Measurements from ENCODE around the gene KCNG1.
A peak's percentile ranks its signal among the peaks of the same experiment; 100 is the strongest.

Gene KCNG1

DNA sequence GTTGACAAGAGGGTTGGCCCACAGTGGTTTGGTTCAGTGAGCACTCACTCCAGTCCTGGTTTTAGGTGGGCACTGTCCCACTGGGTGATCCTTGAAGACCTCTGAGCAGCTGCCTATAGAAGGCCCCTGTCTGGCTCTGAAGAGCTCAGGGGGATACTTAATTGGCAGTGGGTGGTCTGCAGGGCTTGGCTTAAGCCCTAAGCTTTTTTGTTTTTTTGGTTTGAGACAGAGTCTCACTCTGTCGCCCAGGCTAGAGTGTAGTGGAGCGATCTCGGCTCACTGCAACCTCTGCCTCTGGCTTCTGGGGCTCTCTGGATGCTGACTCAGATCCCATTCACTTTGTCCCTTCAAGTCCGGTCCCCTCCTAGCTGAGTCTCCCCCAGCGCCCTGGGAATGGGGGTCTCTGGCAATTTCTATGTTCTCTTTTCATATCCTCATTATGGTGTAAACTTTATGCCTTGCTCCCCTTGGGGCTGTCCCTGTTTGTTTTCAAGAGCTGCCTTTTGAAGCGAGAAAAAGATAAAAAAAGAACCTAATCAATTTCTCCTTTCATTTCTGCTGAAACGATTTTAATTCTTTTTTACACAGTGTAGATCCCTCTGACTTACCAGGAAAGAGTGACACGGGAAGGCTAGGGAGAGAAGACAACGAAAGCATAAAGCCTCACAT lies 12.2 kb upstream of the KCNG1 start:
- no peak for DNase-seq (ENCODE audit: low spot score)

DNA sequence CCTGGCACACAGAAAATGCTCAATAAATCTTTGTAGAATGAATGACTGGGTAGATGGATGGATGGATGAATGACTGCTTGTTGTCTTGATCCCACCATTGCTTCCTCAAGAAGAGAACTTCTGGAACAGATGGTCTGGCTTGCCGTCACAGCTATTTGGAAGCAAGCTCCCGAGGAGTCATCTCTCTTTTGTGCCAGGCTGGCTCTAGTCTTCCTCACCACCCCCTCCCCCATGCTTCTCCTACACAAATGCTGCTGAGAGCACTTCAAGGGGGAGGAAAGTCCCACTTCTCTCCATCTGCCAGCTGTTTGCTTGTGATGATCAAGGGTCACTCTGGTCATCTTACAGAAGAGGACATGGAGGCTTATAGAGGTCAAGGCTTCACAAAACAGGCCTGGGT lies 11.6 kb upstream of the KCNG1 start:
- no peak for DNase-seq (ENCODE audit: low spot score)

DNA sequence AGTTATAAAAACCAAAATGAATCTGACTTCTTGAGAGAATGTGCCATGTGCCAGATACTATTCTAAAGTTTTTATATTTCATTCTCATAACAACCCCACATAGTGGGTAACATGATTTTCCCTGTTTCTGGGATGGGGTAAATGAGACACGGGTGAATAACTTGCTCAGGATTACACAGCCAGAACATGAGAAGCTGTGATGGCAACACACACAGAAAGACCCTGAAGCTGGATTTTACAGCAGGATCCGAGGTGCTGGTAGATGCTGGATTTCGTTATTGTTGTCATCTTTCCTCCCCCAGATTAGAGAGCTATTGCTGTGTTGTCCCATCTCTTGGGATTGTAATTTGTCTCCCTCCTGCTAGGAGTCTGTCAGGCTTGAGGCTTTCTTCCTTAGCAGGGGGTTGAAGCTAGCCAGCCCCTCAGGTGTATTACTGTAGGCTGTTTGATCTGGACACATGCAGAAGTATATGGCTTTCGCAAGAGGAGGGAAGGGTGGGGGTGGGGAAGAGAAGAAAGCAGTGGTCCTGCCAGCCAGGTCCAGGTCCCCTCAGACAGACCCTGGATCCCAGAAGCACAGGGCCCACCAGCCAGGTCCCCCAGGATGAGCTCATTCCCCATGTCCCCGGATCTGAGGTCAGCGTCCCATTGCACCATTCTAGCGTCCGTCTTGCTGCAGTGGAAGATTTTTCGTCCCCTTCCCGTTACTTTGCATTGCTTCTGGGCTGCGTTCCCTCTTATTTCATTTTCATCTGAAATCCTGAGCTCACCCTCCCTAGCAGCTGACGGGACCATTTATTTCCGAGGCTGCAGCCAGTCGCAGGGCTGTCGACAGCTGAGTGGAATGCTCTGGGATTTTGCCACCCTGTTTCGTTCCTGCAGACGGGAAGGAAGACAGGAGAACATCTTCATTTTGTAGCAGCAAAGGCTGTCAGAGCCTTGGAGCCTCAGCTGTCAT lies 7.3 kb upstream of the KCNG1 start:
- no peak for DNase-seq (ENCODE audit: low spot score)

DNA sequence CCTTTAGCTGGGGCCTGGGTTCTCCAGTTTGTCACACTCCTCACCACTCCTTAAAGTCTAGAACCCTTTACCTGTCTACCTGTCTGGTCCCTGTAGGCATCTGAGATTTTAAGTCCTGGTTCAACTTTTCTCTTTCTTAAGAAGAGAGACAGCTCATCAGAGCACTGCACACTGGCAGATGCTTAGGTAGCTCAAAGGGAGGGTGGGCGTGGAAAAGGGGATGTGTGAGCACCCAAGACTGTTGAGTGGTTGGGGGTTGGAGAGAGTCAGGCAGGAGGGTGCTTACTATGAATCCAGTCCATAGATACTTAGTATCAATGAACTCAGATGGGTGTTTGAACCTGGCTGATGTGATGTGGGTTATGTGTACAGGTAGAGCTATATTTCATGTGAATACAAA lies 6.6 kb upstream of the KCNG1 start:
- DNase-seq (ENCODE audit: low spot score): no peak

DNA sequence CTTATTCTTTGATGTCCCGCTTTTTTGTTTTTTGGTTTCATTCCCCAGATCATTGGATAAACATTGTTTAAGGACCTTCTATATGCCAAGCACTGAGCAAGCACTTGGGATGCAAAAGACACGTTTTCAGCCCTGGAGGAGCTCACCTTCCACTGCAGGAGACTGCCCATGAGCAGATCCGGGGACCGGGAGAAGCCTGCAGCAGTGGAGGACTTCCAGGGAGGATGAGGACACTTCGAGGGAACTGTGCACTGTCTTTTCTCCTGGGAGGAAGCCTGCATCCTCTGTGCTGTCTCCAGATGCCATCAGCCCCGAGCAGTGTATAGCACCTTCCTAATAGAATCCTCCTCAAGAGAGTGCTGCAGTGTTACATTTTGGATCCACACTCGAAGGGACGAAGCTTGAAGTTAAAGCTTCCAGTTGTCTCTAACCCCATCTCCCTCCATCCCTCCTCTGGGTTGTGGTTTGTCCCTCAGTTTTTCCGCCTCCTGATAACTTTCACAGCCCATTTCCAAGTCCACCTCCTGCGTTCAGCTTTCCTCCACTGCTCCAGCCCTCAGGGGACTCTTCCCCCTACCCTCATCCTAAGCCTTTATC lies 5.8 kb upstream of the KCNG1 start:
- DNase-seq (ENCODE audit: low spot score): no peak

DNA sequence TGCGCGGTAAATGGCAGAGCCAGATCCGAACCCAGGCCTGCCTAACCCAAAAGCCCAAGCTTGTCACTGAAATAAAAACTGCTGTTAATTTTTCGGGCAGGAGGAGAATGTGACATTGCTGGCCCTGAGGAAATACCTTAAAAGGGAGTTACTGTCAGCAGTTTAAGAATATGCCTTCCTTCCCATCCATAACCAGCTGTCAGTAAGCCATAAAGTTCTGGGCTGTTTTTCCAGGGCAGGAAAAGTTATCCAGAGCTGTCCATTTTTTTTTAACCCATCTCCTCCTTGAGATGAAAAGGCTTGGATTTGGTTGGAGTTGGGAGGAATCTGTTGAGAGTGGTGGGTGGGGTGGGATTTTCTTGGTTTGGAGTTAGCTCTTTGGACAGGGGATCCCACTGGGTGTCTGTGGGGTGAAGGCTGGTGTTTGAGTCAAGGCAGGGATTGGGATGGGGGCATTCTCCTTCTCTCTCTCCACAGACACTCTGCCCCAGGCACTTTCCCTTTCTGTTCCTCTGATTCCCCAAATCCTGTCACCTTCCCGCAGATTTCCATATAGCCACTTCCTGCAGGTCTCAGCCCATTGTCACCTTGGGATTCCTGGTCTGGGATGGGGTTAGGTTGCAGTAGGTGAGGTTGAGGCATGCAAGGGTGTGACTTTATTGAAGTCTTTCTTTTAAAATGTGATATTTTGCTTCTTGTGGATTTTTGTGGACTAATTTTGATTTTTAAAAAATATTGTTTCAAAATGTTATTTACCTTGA lies 4.3 kb upstream of the KCNG1 start:
- no peak for DNase-seq (ENCODE audit: low spot score)

DNA sequence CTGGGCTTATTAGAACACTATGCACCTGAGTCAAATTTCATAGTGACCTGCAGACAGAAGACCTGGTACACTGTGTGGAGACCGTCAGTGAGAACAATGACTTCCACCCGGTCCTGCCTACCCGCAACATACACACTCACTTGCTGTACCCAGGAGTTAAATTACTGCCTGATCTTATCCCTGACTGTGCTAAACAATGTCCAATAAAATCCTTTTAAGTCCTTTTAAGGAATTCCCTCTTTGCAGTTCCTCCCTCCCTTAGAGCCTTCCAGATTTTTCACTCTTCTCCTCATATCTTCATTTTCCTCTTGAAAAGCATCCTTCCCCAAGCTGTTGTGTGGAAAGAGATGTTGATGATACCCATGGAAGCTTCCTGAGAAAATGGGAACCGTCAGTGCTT lies 3.4 kb upstream of the KCNG1 start:
- no peak for DNase-seq (ENCODE audit: low spot score)

DNA sequence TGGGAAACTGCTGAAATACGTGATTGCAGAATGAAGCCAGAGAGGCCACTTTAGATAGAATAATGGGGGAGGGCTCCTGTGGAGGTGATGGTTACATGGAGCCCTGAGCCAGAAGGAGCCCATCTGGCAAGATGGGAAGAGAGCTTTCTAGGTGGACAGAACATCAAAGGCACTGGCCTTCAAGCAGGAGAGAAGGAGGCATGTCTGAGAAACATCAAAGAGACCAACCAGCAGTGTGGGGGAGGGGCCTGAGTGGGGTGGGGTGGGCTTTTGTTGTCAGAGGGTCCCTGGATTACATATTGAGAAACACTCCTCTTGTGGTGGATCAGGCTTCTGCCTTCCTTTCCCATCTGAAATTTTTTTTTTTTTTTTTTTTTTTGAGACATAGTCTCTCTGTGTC lies 1.9 kb upstream of the KCNG1 start:
- no peak for DNase-seq (ENCODE audit: low spot score)

DNA sequence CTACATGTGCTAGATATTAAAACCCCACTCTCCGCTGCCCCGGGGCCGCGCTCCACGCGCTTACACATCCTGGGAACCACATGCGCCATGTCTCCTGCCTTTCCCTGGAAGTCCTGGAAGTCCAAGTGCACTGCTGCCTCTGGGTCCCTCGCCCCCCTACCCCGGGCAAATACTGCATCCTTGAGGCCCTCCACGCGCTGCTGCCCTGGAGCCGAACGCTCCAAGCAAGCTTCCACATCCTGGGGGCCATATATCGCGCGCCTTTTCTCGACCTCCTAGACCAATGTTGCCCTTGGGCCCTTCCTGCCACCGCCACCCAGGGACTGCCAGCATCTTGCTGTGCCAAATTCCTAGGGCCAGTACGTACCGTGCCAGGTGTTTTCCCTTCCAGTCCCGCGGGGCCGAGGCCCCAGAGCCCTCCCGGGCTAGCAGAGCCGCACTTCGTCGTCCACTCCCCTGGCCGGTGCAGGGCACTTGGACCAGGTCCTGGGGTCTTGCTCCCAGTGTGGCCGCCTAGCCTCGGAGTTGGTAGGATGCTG lies 779 bp upstream of the KCNG1 start:
- DNase-seq (ENCODE audit: low spot score): no peak

DNA sequence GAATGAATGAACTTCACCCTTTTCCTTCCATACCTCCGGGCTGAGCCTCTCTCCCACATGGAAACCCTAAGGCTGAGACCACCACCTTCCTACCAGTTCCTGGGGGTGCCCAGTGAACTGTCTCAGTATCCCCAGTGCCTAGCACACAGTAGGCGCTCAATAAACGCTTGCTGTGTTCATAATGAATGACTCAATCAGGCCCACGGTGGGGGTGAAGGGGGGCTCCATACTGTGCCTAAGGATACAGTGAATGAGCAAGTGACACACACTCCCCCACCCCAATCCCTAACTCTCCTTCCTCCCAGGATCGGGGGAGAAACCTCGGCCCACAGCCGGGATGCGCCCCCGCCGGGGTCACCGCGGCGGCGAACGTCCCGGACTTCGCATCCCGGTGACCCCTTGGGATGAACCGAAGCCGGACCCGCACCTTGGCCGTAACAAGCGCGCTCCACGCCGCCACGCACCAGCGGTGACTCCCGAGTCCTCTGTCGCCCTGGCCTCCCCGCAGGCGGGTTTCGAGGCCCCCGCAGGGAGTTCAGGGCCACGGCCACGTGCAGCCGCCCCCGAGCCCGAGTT lies 592 bp downstream of the KCNG1 start:
- no peak for DNase-seq (ENCODE audit: low spot score)

DNA sequence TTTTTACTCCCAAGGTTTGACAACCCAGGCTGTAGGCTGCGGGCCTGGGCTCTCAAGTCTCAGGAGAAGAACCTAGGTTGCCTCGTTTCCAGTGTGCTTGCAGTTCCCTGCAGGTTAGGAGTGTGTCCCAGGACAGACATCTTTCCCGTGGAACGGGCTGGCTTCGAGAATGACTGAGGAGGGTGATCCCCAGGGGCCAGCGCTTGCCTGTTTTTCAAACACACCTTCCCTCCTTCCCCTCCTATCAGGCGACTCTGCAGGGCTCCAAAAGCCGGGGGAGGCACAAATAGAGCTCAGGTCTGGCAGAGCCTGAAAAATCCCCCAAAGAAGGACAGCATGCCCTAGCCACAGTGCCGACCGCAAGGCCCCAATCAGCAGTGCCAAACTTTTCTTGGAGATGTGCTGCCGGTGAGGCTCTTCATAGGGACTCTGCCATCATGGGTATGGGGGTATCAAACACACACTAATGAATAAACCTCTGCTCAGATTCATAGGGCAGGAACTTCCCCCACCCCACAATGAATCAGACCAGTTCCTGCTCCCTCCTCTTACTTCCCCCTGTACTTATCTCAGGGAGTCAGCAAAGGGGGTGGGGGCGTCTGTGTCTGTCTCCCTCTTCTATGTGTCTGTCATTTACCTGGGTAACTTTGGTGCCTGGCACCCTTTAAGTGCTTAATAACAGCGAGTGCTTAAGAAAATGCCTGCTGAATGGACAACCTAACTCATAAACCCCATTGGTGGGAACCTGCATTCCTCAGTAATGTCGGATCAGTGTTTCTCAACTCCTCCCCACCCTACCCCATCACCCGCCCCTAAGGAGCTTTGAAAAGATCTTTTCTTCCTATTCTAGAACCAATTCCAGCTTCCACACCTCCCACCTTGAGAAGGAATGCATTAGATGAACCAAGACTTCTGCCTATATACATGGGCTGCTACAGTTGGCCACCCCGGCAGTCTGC lies 1.6 kb downstream of the KCNG1 start:
- DNase-seq (ENCODE audit: low spot score): no peak

DNA sequence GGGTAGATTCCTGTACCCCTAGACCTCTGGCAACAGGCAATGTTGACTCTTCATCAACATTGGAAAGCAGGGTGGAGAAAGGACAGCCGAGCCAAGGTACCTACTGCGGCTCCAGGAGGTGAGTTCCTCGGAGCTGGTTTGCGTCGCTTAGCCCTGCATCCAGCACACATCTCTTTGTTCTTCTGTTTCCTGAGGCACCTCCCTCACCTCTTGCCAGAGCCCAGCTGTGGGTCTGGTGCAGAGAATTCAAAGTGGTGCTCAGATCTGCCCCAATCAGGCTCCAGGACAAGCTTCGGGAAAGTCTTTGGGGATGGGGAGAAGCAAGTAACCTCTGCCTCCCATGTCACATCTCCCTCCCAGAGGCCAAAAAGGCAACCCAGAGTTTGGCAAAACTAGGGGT lies 2.2 kb downstream of the KCNG1 start:
- no peak for DNase-seq (ENCODE audit: low spot score)

DNA sequence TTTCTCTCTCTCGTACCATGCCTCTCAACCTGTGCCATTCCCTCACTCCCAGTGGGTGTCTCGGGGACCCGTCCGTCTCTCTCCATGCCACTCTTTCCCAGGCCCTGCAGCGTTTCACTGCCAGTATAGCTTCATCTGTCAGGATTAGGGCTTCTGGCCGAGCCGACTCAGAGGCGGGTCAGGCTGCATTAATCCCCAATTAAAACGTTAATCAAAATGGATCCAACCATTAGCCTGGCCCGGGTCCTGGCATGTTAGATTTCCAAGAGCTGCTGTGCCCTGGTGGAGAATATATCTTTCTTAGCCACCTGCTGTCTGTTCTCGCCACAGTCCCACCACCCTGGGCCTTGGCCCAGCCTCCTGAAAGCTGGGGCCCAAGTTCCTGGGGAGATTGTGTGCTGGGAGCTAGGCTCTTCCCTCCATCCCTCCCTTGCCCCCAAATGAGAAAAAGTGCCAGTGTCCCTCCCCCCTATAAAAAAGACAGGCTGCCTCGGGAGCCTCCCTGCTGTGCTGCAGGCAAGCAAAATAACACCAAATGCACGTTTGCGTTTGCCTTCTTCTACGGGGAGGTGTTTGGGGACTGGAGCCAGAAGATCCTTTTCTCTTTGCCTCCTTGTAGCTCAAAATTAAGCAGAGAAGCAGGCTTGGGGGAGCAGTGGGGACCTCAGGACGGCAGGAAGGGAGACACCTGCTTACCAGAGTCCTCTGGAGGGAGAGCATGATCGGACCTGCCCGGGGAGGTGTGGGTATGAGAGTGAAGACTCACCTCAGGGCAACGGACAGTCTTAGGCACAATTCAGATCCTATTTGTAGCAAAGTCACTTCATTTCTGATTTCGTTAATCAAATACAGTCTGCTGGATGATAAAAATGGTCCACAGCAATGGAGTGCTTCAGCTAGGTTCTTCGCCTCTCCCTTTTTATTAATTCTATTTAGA lies 3.0 kb downstream of the KCNG1 start:
- DNase-seq (ENCODE audit: low spot score): no peak

DNA sequence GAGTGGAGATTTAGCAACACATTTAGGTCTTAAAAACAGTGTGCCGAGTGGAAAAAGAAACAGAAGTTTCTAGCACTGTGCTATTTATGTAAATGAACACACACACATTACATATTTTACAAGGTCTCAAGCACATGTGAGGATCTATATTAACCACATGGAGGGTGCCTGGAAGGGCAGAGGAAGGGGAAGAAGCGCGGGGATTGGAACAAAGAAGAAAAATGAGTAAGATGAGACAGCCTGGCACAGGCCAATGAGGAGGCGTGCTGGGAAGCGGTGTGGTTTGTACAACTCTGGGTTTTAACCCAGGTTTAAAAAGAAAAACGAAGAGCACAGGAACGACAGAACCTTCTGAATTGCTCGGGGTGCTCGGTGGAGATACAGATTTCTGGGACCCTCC lies 5.7 kb downstream of the KCNG1 start:
- no peak for DNase-seq (ENCODE audit: low spot score)

DNA sequence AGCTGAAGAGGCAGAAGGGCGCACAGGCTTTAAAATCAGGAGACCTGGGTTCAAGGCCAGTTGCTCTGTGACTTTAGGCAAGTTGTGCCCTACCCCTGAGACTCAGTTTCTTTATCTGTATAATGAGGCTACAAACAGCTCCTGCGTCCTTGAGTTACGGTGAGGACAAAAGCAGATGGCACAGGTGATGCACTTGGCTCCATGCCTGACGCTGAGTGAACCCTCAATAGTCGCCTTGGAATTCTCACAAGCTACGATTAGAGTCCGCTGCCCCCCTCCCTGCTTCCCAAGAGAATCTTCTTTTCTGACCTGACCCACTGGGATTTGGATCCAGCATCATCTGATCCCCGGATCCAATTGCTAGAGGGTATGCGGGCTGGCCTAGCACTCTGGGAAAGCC lies 6.4 kb downstream of the KCNG1 start:
- no peak for DNase-seq (ENCODE audit: low spot score)

DNA sequence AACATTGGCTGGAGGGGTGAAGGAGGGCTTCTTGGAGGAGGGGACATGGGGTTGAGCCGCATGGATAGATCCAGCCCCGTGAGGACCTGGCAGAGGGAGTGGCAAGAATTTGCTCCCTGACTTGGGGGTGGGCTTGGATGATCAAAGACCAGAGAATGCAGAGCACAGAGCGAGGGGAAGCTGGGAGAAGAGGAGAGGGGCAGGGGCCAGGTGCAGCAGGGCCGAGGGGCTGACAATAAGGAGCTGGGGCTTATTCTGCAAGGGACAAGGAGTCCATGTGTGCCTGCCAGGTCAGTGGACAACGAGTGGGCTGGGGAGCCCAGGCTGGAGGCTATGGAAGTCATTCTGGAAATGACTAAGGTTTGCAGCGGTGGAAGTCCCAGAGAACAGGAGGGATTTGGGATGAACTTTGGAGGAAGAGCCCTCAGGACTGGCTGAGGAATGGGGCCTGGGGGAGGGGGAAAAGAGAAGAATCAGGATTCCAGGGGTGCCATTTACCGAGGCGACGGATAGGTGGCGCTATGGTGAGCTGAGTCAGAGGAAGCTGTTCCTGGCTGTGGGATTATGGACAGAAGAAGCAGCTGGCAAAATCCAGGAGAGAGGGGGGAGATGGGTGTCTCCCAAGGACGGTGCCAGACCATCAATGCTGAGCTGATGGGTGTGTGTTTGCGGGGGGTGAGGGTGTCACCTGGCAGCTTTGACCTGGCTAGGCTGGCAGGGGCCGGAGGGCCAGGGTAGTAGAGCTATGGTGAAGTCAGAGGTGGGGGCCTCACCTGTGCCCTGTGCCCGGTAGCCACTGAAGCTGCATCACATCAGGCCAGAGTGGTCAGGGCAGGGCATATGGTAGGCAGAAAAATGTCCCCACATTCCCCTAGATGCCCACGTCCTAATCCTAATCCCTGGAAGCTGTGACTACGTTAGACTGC lies 7.8 kb downstream of the KCNG1 start:
- DNase-seq (ENCODE audit: low spot score): peak; percentile 48

DNA sequence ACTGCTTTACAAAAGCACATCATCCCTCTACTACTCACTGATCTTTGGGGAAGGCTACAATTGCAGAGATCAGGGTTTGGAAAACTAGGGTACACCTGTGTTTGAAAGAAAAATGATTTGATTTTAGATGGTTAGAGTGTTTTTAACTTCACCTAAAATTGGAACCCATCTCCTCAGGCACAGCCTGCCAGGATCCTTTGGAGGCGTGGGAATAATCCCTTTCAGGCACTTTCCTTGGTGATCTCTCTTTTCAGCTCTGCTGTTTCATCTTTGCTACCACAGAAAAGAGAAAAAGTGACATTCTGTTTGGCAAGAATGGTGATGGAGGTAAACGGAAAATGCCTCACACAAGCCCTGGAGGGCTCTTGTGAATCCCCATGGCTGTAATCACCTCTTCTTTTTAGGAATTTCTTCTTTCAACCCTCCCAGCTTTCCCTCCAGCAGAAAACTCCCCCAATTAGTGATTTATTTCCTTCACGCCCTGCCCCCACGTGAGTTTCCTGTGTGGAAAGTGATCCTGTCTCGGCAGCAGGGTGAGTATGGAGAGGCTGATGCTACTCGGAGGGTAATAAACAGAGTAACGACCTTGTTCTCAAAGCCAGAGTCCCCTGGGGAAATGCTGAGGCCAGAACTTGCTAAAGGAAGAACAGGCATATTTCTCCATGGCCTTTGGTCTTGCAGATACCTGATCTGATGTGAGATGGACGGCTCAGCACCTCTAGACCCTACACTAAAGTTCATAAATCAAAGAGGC lies 9.2 kb downstream of the KCNG1 start:
- DNase-seq (ENCODE audit: low spot score): no peak

DNA sequence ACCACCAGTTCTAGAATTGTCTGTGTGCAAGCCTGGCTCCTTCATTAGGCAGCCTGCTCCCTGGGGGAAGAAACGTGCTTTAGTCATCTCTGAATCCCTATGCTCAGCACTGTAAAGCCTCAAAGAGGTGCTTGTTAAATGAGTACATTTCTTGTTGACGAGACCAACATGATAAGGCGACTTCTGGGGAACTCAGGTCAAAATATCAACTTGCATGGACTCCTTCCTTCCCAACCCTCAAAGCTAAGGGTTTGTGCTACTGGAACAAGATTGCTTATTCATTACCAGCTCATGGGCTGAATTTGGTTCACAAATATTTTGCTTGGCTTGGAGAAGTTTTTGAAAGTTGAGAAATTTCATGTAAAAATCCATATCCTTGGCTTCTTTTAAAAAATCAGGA lies 10.6 kb downstream of the KCNG1 start:
- no peak for DNase-seq (ENCODE audit: low spot score)
